ENCODE measurements around the gene THOC2.

DNA sequence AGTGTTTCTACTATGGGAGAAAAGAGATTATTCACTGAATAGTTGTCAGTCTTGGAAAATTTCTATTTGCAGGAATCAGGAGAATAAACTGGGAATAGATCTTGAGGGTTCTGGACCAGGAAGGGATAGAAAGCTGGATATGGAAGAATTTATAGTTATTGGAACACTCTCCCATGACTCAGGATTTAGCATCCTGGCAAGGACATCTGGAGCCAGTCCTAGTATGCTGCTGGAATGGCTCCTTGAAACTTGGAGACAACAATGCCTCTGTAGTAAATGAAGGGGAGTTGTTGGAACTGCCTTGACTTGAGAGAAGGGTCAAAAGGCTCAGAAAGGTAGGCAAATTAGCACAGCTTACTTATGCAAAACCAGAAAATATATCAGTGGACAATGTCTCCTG lies 23.5 kb upstream of the THOC2 start:
- TF ChIP-seq, protein P1, sequence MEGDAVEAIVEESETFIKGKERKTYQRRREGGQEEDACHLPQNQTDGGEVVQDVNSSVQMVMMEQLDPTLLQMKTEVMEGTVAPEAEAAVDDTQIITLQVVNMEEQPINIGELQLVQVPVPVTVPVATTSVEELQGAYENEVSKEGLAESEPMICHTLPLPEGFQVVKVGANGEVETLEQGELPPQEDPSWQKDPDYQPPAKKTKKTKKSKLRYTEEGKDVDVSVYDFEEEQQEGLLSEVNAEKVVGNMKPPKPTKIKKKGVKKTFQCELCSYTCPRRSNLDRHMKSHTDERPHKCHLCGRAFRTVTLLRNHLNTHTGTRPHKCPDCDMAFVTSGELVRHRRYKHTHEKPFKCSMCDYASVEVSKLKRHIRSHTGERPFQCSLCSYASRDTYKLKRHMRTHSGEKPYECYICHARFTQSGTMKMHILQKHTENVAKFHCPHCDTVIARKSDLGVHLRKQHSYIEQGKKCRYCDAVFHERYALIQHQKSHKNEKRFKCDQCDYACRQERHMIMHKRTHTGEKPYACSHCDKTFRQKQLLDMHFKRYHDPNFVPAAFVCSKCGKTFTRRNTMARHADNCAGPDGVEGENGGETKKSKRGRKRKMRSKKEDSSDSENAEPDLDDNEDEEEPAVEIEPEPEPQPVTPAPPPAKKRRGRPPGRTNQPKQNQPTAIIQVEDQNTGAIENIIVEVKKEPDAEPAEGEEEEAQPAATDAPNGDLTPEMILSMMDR (conservative IDR thresholded peaks at IDR 0.05; ENCODE audit: low read length), result no peak
- TF ChIP-seq EZH2phosphoT487 (IDR thresholded peaks at IDR 0.05; ENCODE audit: borderline replicate concordance, low read depth, low read length), result no peak
